Uterus (tissue), 4 donors: ENCODE measurements around the gene LRAT. TPM values are rescaled to one million over a fixed set of nuclear protein-coding genes. Genes with fewer than 3 reads are reported as not detected.

Source experiments
- small RNA-seq: library from RNA; depleted of rRNA; stranded (forward); fragments of <200 nt; gene quantifications from one replicate; pipeline ENCODE3, GENCODE V24; 2016
- total RNA-seq, 4 donors: library from RNA; depleted of rRNA in 3 of 4; stranded (reverse); fragments of >200 nt in 3 of 4; gene quantifications; one replicate each; pipeline versions ENCODE4 v1.1.0 to v1.2.4, GENCODE V29; 2014 to 2023
- donor health status: DM: yes; HTN: yes; CAD: no.

LRAT gene
- total RNA-seq, 4 donors from 2014 or later, result 1.1 to 3.8 TPM; not detected in 2

Small RNAs within 50 kb of the gene (small RNA-seq; reads per million reads assigned to genes)
- gene NDUFB2P1 (not detected), gene RNU2-44P (not detected), gene RNU2-66P (not detected)

Other genes starting within 250 kb of the LRAT start
- gene PLRG1, start 193.6 kb upstream of the LRAT start, total RNA-seq, result 10 to 100 TPM; 24.1 to 99.1 (median 85.2) TPM
- gene FGB, start 181.0 kb upstream of the LRAT start, total RNA-seq, result 1 to 10 TPM in 1 of 4 donors, not detected in 3; 1.1 TPM
- 1 to 10 TPM in 1 of 4 donors, not detected in 3; 1.6 TPM for gene FGA, start 153.3 kb upstream of the LRAT start, total RNA-seq
- gene FGG, start 131.3 kb upstream of the LRAT start, total RNA-seq, result under 1 TPM in 1 of 4 donors, not detected in 3; 0.61 TPM
- gene RBM46, start 37.3 kb downstream of the LRAT start, total RNA-seq, result 1 to 10 TPM in 1 of 4 donors, not detected in 3; 1.1 TPM